GM21723 (cell line): ENCODE results near the gene EPHA1.
"Not testable (repeated sequence)": the region's sequence is repeated elsewhere in the genome, so short reads cannot be mapped to it uniquely, and the experiment has no call there.

Experiments
- ATAC-seq: cut with Tn5 transposase; IDR thresholded peaks from one replicate; pipeline ENCODE4 v1.9.1; 2021; ENCODE audit warnings: mild to moderate bottlenecking, moderate library complexity; ENCODE audit not compliant: unreplicated experiment

Gene EPHA1

DNA sequence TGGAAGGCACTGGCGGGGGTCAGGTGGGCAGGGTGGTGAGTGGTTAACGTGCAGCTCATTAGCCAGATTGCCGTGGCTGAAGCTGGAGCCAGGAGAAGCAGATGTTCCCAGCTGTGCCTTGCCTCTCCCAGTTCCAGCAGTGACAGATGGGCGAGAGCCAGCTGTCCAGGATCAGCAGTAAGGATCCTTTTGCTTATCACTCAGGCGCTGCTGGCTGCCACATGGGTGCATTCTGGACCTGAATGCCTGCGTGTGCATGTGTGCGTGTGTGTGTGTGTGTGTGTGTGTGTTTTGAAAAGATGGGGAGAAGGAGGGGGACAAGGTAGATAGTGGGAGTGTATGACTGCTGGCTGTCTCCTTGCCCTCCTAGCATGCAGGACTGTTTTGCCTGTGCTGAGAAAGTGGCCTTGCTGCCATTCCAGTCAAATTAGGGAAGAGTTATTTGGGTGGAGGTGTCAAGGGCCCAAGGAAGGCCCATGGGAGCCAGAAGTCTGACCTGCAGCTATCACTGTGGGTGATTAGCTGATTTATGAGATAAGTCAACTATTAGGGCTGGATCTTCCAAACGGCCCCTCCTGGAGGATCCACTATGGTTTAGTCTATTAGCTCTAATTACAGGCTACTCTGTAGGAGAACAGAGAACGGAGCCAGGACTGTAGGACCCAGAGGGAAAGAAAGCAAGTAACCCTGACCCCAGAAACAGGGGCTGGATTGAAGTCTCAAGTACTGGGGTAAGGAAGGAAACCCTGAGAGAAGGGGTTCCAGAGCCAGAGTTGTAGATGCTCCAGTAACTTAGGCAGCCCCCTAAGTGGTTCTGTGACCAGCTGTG is 3.3 kb downstream of the EPHA1 start:
- no peak for ATAC-seq

DNA sequence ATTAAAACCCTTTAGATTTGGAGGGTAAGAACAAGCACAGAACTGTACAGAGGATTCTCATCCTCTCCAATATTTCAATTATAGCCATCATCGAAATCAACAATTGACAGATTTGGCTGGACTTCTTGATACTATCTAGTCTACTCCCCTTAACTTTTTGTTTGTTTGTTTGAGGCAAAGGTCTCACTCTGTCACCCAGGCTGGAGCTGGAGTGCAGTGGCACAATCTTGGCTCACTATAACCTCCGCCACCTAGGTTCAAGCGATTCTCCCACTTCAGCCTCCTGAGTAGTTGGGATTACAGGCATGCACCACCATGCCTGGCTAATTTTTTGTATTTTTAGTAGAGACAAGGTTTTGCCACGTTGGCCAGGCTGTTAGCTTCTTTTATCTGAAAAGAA is 6.4 kb downstream of the EPHA1 start:
- not testable (repeated sequence) for ATAC-seq

DNA sequence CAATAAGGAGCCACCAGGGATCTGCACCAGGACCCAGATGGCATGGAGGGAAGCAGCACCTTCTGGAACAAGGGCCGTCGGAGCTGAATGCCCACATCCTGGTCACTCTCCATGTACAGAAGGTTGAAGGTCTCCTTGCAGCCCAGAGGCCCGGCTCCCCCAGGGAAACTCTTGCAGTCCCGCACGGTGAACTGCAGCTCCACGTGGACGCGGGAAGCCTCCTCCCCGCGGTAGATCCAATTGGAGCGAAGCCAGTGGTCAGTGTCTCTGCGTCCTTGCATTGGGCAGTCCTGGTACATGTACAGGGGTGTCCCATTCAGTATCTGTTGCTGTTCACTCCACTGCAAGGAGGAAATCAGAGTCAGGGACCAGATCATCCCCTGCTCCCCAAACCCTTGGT is 7.4 kb downstream of the EPHA1 start:
- no peak for ATAC-seq

DNA sequence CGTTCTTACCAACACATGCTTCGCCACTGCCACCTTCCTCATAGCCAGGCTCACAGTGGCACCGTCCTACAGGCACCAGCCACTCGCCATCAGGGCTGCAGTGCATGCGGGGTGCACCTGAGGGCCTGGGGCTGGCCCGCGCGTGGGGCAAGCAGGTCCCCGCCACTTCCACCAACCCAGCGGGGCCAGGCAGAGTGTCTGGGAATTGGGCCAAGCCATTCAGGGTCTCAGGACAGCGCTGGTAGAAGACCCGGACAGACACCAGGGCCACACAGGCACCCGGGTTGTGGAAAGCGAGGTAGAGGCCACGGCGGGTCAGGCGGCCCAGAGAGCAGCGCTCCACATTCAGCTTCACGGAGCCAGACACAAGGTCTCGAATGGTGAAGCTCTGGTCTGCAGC is 9.0 kb downstream of the EPHA1 start:
- ATAC-seq, result no peak

DNA sequence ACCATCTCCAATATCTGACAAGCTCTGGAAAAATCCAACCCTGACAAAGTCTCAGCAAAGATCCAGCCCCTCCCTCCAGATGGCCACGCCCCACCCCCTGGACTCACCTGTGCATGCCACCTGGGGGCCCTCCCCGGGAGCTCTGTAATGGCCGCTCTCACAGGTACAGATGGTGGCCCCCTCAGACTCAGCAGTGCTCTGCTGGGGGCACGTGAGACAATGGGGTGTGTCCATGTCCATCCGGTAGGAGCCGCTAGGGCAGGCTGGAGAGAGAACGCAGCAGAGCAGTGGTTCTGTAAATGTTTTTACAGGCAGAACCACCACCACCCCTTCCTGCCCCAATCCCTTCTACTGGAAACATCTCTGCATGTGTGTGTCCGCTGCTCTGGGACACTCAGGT is 9.5 kb downstream of the EPHA1 start:
- no peak for ATAC-seq

DNA sequence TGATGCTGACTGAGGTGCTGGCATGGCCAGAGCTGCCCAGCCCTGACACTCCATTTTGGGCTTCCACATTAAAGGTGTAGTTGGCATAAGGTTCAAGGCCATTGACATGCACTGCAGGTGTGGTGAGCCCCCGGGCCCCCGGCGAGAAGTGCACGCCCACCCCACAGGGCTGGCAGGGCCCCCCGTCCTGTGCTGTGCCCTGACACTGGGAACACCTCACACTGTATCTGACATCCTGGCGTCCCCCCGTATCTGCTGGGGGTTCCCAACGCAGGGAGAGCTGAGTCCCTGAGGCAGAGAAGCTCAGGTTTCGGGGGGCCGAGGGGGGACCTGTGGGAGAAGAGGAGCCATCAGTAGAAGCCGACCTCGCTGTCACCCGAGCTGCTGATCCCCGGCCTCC is 10.0 kb downstream of the EPHA1 start:
- ATAC-seq, result no peak

DNA sequence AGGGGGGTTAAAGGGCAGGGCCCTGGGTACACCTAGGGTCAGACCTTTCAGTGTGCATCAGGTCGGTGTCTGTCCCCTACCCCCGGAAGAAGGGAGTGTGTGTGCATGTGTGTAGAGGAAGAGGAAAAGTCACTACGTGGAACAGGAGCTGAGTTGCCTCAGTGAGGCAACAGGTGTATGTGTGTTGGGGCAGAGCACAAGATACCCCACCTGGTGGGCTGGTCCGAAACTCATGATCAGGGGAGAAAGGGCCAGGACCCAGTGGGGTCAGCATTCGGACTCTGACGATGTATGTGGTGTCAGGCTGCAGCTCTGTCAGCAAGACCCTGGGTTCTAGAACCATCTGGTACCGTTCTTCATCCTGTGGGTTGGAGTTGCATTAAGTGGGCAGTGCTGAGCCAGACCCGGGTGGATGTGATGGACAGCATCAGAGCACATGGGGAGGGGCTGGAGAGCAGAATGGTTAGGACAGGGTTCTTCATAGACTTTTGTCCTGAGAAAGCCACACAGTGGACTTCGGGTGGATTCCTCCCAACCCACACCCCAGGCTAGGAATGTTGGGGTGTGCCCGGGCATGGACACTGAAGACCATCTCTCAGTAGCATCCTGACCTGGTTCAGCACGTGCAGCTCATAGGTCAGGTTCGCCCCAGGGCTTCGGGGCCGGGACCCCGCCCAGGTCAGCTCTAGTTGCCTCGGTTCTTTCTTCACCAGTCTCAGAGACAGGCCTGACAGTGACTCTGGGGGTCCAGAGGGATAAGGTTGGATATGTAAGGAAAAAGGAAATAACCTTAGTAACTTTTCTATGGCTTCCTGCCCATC is 10.7 kb downstream of the EPHA1 start:
- ATAC-seq, result no peak

DNA sequence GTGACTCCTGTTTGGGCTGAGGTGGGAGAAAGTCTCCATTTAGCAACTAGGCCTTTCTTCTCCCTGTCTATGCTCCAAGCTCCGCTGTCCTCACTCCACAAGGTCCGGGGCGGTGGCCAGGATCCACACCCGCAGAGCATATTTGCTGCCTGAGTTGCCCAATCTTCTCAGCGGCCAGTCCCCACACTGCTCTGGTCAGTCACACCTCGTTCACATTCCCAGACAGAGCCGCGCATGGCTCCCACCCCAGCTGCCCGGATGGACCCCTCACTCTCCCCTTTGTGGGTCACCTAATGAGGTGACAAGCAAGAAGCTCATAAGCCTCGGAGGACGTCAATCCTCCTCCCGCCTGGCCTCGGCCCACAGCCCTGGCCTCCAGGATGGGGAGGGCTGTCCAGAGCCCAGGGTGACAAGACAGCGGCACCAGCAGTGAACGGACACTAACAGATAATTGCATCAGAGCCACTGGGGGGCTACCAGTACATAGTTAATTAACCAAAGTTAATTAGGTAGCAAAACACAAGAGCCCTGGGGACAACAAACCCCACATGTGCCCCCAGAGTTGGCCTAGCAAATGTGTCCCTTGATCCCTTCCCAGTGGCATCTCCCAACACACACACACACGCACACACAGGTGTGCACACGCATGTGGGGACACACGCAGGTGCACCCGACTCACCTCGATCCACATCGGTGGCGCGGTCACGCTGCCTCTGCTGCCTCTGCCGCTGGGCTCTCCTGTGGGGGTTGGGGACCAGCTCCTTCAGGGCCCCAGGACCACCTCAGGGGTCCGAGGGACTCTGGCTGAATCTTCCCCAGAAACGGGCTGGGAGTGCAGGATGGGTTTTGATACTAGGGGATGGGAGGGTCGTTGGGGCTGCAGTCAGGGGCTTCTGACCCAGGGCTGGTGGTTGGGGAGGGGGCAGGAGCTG is 11.8 kb downstream of the EPHA1 start:
- no peak for ATAC-seq

DNA sequence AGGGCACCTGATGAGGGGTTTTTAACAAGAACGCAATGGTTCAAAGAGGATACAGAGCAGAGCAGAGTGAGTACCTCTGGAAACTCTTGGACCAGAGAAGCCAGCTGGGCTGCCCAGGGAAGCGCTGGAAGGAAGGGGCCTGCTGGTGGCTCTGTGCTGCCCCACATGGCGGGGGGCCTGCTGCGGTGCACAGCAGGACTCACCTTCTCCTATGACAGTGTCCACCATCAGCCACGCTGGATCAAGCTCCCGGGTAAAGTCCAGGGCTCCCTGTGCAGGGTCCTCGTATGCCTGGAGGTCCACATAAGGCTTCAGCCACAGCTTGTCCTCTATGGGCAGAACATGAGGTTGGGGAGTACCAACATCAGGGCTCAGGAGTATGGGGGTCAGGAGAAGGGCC is 12.5 kb downstream of the EPHA1 start:
- no peak for ATAC-seq

DNA sequence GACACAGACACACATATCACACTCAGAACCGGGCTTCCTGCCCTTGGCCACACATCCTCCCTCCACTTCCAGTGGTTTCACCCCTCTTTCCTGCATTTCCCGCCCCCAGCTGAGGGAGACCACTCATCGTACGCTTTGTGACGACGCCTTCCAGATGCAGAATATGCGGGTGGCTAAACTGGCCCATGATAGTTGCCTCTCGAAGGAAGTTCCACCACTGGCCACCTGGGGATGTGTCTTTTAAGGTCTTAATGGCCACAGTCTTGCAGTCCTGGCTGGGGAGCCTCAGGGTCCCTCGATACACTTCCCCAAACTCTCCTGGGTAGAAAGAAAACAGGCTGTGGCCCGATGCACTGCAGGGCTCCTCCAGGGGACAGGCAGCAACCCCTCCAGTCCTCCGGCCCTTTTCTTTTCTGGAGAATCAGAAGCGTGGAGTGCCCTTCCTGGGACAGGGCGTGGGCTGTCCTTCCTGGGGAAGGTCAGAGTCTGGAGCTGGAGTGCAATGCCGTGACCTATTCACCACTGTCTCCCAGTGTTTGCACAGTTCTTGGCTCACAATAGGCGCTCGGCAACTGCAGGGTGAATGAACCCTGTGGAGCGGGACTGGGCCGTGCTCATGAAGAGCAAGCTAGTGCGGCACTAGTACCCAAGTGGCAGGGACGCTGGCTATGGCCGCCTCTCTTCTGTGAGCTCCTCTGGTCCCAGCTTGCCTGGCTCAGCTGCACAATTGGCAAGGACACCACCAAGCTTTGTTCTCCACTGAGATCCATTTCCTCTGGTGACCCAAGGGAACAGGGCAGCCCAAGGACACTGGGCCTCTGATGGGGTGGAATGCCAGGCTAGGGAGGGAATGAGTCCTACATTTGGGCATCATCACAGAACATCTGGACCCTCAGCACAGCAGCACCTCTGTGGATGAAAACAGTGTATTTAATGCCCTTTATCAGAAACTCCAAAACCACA is 13.2 kb downstream of the EPHA1 start:
- no peak for ATAC-seq

DNA sequence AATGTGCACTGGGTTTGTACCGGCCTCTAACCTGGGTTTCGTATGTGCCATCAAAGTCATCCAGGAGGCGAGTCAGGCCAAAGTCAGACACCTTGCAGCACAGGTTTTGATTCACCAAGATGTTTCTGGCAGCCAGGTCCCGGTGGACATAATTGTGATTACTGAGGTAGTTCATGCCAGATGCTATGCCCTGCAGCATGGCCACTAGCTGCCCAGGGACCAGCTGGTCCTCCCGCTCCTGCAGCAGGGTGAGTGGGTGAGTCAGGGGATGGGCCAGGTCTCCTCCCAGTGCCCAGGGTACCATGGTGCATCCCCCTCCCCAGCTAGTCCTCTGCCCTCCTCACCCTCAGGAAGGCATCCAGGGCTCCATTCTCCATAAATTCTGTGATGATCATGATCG is 13.9 kb downstream of the EPHA1 start:
- ATAC-seq, result no peak

DNA sequence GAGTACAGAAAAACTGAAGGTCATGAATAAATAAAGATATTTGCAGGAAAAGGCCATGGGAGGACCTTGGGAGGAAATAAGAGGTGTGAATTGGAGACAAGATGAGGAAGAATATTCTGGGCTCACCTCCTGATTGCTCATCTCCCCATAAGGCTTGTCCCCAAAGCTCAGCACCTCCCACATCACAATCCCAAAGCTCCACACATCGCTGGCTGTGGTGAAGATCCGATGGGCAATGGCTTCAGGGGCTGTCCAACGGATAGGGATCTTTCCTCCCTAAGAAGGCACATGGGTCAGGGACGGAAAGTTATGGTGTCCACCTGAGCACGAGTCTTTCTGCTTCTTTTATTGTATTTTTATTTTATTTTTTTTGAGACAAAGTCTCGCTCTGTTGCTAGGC is 14.6 kb downstream of the EPHA1 start:
- no peak for ATAC-seq

DNA sequence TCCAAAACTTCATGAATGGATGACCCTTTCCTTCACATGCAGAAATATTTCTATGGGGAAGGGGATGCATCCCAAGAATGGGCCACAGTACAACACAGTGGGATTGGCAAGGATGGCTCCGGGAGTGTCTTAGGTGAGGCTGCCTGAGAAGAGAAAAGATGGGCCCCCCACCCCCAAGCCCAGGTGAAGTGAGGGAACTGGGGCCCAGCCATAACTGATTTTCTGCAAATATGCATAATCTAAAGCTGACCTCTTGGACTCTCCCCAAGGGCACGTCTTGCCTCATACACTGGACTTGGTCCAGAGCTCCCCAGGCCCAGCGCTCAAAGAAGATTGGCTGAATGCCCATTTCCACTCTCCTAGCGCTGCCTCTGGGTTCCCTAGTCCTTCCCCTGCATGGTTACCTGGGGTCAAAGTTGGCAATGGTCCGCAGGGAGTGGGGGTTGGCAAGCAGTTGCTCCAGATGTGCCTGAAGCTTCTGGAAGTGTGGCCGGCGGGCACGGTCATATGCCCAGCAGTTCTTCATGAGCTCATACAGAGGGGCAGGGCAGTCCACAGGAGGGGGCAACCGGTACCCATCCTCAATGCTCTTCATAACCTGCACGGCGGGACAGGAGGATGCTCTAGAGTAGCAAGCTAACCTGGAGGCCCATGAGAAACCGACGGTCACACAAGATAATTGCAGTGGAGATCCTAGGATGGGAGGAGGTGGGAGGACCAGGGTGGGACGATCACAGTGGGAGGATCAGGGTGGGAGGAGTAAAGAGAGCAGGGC is 15.2 kb downstream of the EPHA1 start:
- no peak for ATAC-seq

DNA sequence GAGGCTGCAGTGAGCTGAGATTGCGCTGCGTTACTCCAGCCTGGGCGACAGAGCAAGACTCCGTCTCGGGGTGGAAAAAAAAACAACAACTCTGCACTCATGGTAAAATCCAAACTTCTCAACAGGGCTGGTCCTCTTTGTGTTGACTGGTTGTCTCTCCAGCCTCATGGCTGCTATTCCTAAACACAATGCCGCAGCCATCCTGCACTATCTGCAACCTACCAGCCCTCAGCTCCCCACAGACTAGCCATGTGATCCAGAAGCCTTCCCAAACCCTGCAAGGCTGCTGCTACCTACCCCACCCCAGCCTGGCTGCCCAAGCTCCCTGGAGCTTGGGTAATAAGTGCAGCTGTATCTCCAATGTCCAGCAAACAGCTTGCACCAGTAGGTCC is 15.8 kb downstream of the EPHA1 start:
- ATAC-seq, result no peak

DNA sequence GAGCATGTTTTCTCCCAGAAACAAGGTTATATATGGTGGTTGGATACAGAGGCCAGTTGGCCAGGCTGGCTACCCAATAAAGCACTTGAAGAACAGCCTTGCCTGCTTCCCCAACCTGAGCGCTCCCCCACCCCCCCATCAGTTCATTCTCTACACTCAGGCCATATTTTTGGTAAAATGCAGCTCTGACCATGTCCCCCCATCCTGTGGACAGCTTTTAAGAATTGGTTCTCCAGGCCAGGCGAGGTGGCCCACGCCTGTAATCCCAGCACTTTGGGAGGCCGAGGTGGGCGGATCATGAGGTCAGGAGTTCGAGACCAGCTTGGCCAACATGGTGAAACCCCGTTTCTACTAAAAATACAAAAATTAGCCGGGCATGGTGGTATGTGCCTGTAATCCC is 16.2 kb downstream of the EPHA1 start:
- not testable (repeated sequence) for ATAC-seq

DNA sequence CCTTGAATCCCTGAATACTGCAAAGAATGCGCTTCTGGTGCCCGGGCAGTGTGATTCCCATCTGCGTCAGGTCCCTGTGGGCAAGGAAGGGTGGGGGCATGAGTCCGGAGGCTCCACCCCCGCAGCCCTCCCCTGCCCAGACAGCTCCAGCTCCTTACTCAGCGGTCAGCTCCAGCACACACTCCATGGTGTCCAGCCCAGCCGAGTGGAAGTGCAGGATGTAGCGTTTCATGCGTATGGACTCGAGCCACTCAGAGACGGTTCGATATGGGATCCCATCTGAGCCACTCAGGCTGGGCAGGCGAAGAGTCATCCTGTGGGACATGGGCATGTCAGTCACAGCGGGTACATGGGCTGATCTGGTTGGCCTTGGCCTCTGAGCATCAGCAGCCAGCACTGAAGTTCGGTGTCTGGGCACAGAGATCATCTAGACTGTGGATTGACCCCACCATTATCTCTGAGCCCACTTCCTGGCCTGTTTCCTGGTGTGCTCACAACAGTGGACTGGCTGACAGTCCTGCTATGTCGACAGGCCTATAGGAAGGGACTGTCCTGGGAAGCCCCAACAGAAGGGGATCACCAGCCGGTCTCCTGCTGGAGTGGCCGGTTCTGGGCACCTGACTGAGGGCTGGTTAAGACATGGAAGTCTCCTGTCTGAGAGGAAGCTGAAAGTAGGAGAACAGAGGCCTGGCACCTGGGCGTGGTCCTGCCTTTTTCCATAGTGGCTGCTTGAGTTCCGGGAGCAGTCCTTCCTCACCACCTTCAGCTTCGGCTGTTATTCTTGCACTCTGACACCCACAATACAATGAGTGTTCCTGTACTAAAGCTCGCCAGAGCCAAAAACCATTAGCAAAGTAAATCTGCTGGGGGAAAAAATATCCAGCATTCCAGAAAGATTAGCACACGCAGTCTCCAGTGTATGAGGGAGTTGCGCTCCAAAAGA is 16.9 kb downstream of the EPHA1 start:
- no peak for ATAC-seq

DNA sequence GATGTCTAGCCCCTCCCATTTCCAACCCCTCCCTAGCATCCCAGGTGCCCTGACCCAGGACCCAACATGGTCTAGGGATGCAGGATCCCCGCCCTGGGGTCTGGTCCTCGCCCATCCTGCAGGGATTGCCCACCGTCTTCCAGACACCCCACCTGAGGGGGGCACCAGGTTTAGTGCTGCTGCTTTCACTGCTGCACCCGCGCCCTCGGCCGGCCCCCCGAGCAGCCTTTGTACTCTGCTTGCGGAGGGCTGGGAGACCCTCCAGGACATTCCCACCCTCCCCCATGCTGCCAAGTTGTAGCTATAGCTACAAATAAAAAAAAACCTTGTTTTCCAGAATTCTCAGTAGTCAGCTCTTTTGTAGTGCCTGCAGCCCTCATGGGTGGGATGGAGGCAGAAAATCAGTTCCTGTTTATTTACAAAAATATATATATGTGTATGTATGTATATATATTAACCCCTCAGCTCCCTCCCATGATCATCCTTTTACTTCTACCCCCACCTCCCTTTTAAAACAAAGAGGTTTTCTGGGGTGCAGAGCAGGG is 17.8 kb downstream of the EPHA1 start:
- no peak for ATAC-seq
